ENCODE measurements around the gene ZNF8.
A peak's percentile ranks its signal among the peaks of the same experiment; 100 is the strongest.
"Not testable (repeated sequence)": the region's sequence is repeated elsewhere in the genome, so short reads cannot be mapped to it uniquely, and the experiment has no call there.

ZNF8 gene

GRCh38 chr19:58335630-58336029 lies 56.9 kb downstream of the ZNF8 start:
- ATAC-seq (replicated peaks), result no peak
- DNase-seq, result no peak
- Mint-ChIP-seq H3K27me3 (no peaks in the 10 kb centered on the region), H3K27ac (no peak overlapping the region), H3K4me1 (peaks cover 3 to 9% of the 10 kb centered on the region in 2 donors), H3K9me3 (peaks cover 0 to 3% of the 10 kb centered on the region in 2 donors), H3K4me3 (no peak overlapping the region), H3K36me3 (peaks cover 39 to 53% of the 10 kb centered on the region in 2 donors)

- Mint-ChIP-seq H3K36me3 (peaks cover 40 to 59% of the 10 kb centered on the region in 2 donors), H3K27ac (no peak overlapping the region)
These were observed 57.5 kb downstream of the ZNF8 start for GRCh38 chr19:58336216-58336615.

GRCh38 chr19:58336820-58337219 lies 58.1 kb downstream of the ZNF8 start:
- ATAC-seq (replicated peaks) (no peak), DNase-seq (no peak)
- Mint-ChIP-seq H3K4me1 (peaks cover 5 to 9% of the 10 kb centered on the region in 2 donors), H3K36me3 (peaks cover 43 to 64% of the 10 kb centered on the region in 2 donors), H3K27me3 (no peaks in the 10 kb centered on the region), H3K4me3 (no peak overlapping the region), H3K27ac (no peak overlapping the region), H3K9me3 (peaks cover 0 to 3% of the 10 kb centered on the region in 2 donors)

More at GRCh38 chr19:58336216-58336615, 57.5 kb downstream of the ZNF8 start:
- Mint-ChIP-seq H3K4me1 (peaks cover 4 to 9% of the 10 kb centered on the region in 2 donors), H3K27me3 (no peaks in the 10 kb centered on the region), H3K9me3 (peaks cover 0 to 3% of the 10 kb centered on the region in 2 donors), H3K4me3 (no peak overlapping the region)
- ATAC-seq (replicated peaks) (no peak), DNase-seq (no peak)

- H3K27ac Mint-ChIP-seq, result no peak overlapping the region
- DNase-seq (no peak), ATAC-seq (replicated peaks) (no peak)
- peaks cover 0 to 3% of the 10 kb centered on the region in 2 donors for H3K9me3 Mint-ChIP-seq
- H3K4me3 Mint-ChIP-seq, result no peak overlapping the region
- H3K36me3 Mint-ChIP-seq, result peaks cover 50 to 72% of the 10 kb centered on the region in 2 donors
- H3K27me3 Mint-ChIP-seq, result no peaks in the 10 kb centered on the region
- peaks cover 7 to 9% of the 10 kb centered on the region in 2 donors for H3K4me1 Mint-ChIP-seq
These were observed 59.6 kb downstream of the ZNF8 start for GRCh38 chr19:58338336-58338735.

- DNase-seq, result no peak
- Mint-ChIP-seq H3K4me1 (peaks cover 7 to 9% of the 10 kb centered on the region in 2 donors), H3K36me3 (peaks cover 53 to 74% of the 10 kb centered on the region in 2 donors), H3K27ac (no peak overlapping the region), H3K9me3 (peaks cover 0 to 3% of the 10 kb centered on the region in 2 donors), H3K4me3 (no peak overlapping the region), H3K27me3 (no peaks in the 10 kb centered on the region)
- ATAC-seq (replicated peaks), result no peak
These were observed 60.2 kb downstream of the ZNF8 start for GRCh38 chr19:58338825-58339558.

- DNase-seq, result no peak
- no peaks in the 10 kb centered on the region for H3K9me3 Mint-ChIP-seq
- no peak overlapping the region for H3K27ac Mint-ChIP-seq
- H3K4me3 Mint-ChIP-seq, result peak overlapping the region; percentile 91 to 99
- H3K36me3 Mint-ChIP-seq, result peaks cover 30 to 35% of the 10 kb centered on the region in 2 donors
- H3K27me3 Mint-ChIP-seq, result no peaks in the 10 kb centered on the region
- ATAC-seq (replicated peaks), result no peak
- peaks cover 20 to 28% of the 10 kb centered on the region in 2 donors for H3K4me1 Mint-ChIP-seq
These were observed 66.8 kb downstream of the ZNF8 start for GRCh38 chr19:58345558-58345957.

- no peaks in the 10 kb centered on the region for H3K9me3 Mint-ChIP-seq
- peak; percentile 75 for DNase-seq
These were observed 68.5 kb downstream of the ZNF8 start for GRCh38 chr19:58346961-58347929.

GRCh38 chr19:58348080-58348479 lies 69.3 kb downstream of the ZNF8 start:
- not testable (repeated sequence) for H3K27me3 Mint-ChIP-seq, DNase-seq, H3K9me3 Mint-ChIP-seq
- peak overlapping the region; percentile 96 for H3K27ac Mint-ChIP-seq
- H3K4me3 Mint-ChIP-seq, result peak overlapping the region; percentile 91 to 99
- peaks cover 33 to 35% of the 10 kb centered on the region in 2 donors for H3K36me3 Mint-ChIP-seq
- ATAC-seq (replicated peaks), result peak; percentile 5 to 10
- peaks cover 20 to 48% of the 10 kb centered on the region in 2 donors for H3K4me1 Mint-ChIP-seq

More at GRCh38 chr19:58346961-58347929, 68.5 kb downstream of the ZNF8 start:
- peak; percentile 91 to 95 for ATAC-seq (replicated peaks)
- Mint-ChIP-seq H3K27me3 (no peaks in the 10 kb centered on the region), H3K4me3 (peak overlapping the region; percentile 91 to 99), H3K4me1 (peaks cover 19 to 43% of the 10 kb centered on the region in 2 donors), H3K36me3 (peaks cover 34 to 35% of the 10 kb centered on the region in 2 donors), H3K27ac (peak overlapping the region; percentile 96)

GRCh38 chr19:58349590-58349989 lies 70.8 kb downstream of the ZNF8 start:
- H3K36me3 Mint-ChIP-seq, result peaks cover 37 to 42% of the 10 kb centered on the region in 2 donors

GRCh38 chr19:58350001-58350861 lies 71.5 kb downstream of the ZNF8 start:
- Mint-ChIP-seq H3K36me3 (peaks cover 37 to 43% of the 10 kb centered on the region in 2 donors), H3K4me3 (peak overlapping the region; percentile 61 to 73)

More at GRCh38 chr19:58349590-58349989, 70.8 kb downstream of the ZNF8 start:
- no peaks in the 10 kb centered on the region for H3K9me3 Mint-ChIP-seq
- H3K4me3 Mint-ChIP-seq, result peak overlapping the region; percentile 61 to 73
- H3K27ac Mint-ChIP-seq, result peak overlapping the region; percentile 52
- H3K4me1 Mint-ChIP-seq, result peaks cover 20 to 48% of the 10 kb centered on the region in 2 donors
- DNase-seq (no peak), ATAC-seq (replicated peaks) (no peak)
- H3K27me3 Mint-ChIP-seq, result no peaks in the 10 kb centered on the region

GRCh38 chr19:58350871-58351557 lies 72.3 kb downstream of the ZNF8 start:
- H3K4me1 Mint-ChIP-seq, result peaks cover 16 to 44% of the 10 kb centered on the region in 2 donors
- H3K36me3 Mint-ChIP-seq, result peaks cover 35 to 39% of the 10 kb centered on the region in 2 donors
- DNase-seq (no peak), ATAC-seq (replicated peaks) (no peak)
- peak overlapping the region in 1 of 2 donors; percentile 32 for H3K4me3 Mint-ChIP-seq
- no peaks in the 10 kb centered on the region for H3K9me3 Mint-ChIP-seq
- no peak overlapping the region for H3K27ac Mint-ChIP-seq
- H3K27me3 Mint-ChIP-seq, result no peaks in the 10 kb centered on the region

More at GRCh38 chr19:58350001-58350861, 71.5 kb downstream of the ZNF8 start:
- Mint-ChIP-seq H3K9me3 (no peaks in the 10 kb centered on the region), H3K27me3 (no peaks in the 10 kb centered on the region), H3K27ac (no peak overlapping the region), H3K4me1 (peaks cover 20 to 48% of the 10 kb centered on the region in 2 donors)
- no peak for ATAC-seq (replicated peaks)
- DNase-seq, result no peak

- ATAC-seq (replicated peaks) (no peak), DNase-seq (no peak)
- Mint-ChIP-seq H3K9me3 (no peaks in the 10 kb centered on the region), H3K27me3 (no peaks in the 10 kb centered on the region), H3K4me1 (peaks cover 17 to 44% of the 10 kb centered on the region in 2 donors), H3K27ac (no peak overlapping the region), H3K36me3 (peaks cover 35 to 39% of the 10 kb centered on the region in 2 donors), H3K4me3 (no peak overlapping the region)
These were observed 72.8 kb downstream of the ZNF8 start for GRCh38 chr19:58351558-58351878.

Measured in stimulated activated naive B cell treated with anti-CD40 and anti-IgM and Interleukin-4, amounts not matched to agents 10 μg/mL and 1 μg/mL and 100 μg/mL, for 72 hours (primary cell).